Astrocyte of the spinal cord (primary cell): ENCODE data around the gene GK.

Experiments
- DNase-seq: peaks from one replicate; pipeline ENCODE4 v3.0.0; 2011; ENCODE audit warnings: low read depth, low spot score
- H3K4me3 ChIP-seq: 2 replicates; pipeline ENCODE4 v1.5.1; 2011; ENCODE audit warnings: low read depth, mild to moderate bottlenecking, low read length, moderate library complexity
- in situ Hi-C: cut with HindIII; loops from 2 replicates; pipeline ENCODE4 v1.10.0; 2017; ENCODE audit warnings: low sequenced_read_pairs
- TF ChIP-seq, protein P1 (sequence below): IDR thresholded peaks from 2 replicates; pipeline ENCODE4 v1.5.1; 2012; ENCODE audit warnings: low read depth, mild to moderate bottlenecking, low read length, inconsistent platforms

Gene GK

DNA sequence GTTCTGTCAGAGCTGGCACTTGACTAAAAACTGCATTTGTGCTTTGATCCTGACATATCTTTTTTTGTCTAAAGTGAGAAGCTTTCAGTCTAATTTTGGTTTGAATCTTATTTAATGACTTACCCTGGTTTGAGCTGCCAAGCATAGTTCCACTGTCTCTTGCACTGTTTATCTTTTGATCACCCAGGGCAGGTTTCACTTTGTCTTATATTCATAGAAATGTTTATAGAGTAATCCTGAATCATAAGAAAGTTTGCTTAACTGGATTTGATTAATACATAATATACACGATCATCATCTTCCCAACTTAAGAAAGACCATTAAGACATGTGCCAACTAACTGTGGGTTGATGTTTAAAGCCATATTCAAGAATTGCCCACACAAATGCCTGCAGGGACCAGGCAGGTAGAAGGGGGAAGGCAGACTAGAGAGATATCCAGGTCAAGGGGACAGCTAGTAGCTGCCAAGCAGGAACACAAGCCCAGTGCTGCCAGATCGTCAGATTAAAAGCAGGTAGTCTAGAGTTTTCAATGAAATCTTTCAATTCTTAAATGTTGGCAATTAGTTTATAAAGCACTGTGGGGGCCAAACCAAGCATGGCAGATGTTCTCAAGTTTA is 1.9 kb downstream of the GK start:
- in situ Hi-C loops = no loop called here
- no peak overlapping the region for H3K4me3 ChIP-seq
- DNase-seq = no peak
- TF ChIP-seq, protein P1, sequence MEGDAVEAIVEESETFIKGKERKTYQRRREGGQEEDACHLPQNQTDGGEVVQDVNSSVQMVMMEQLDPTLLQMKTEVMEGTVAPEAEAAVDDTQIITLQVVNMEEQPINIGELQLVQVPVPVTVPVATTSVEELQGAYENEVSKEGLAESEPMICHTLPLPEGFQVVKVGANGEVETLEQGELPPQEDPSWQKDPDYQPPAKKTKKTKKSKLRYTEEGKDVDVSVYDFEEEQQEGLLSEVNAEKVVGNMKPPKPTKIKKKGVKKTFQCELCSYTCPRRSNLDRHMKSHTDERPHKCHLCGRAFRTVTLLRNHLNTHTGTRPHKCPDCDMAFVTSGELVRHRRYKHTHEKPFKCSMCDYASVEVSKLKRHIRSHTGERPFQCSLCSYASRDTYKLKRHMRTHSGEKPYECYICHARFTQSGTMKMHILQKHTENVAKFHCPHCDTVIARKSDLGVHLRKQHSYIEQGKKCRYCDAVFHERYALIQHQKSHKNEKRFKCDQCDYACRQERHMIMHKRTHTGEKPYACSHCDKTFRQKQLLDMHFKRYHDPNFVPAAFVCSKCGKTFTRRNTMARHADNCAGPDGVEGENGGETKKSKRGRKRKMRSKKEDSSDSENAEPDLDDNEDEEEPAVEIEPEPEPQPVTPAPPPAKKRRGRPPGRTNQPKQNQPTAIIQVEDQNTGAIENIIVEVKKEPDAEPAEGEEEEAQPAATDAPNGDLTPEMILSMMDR = no peak

DNA sequence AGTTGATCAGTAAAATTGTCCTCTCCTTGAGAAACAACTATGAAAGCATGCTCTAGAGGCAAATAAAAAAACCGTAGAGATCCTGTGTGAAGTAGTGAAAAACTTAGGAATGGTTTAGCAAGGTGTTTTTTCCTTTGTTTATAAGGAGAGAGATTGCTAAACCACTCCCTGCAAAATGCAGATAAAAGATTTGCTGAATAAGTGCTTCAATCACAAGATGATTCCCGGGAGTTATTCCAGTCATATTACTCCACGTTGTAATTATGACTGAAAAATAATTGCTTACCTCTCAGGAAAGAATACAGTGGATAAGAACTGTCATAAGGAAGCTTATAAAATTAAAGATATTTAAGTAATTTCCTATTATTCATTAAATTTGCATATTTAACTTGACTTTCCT is 2.8 kb downstream of the GK start:
- no peak overlapping the region for H3K4me3 ChIP-seq
- TF ChIP-seq, protein P1 = no peak
- DNase-seq = no peak
- in situ Hi-C loops = no loop called here

DNA sequence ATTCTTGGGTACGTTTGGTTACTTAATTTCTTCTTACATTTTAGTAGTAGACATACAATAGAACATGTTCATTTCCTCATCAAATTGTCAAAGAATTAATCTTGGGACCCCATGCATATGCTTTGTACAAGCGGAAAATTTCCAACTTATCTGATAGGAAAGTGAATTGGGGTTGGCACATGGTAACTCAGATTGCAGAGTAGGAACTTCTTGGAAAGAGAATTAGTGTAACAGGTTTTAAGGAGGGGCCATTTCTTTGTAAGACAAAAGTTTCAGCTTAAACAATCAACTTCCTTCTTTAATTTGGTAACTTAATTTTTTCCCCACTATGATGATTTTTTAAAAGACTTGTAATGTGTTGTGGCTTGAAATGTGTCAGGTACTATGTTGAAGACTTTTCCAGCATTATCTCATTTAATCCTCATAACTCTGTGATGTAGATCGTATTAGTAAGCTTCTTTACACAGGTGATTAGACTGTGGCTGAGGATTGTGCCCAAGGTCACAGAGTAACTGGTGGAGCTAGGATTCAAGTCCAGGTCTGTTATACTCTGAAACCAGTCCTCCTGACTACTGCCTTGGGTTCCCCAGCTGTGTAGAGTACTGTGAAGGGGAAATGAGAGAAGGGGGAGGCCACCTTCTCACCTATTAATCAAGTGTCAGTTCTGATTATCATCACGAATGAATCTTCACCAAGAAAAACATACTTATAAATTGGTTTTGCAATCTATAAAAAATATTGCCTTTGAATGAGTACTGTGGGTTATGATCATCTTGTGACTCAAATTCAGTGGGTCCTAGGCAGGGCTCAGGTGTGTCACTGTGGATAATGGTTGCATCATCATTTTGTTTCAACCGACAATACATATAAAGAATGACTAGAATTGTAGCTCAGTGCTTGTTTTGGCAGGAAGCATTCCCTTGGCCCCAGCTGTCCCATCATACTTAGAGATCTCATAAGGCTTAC is 4.3 kb downstream of the GK start:
- in situ Hi-C loops = no loop called here
- H3K4me3 ChIP-seq = no peak overlapping the region
- DNase-seq = peak; percentile 14
- TF ChIP-seq, protein P1 = no peak

DNA sequence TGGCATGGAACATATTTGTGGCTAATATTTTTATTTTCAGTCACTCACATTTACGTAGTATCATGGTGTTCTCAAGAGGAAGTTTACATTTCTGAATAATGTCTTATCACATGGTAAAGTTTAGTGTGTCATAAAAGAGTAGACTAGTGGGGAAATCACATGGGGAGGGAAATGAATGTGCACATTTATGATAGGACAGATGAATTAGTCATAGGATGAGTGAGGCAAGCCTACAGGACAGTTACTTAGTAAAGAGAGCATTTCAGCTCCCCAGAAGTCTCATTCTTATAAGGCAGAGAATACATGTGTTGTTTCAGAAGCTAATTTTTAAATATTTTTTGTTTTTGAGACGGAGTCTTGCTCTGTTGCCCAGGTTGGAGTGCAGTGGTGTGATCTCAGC is 6.2 kb downstream of the GK start:
- no peak overlapping the region for H3K4me3 ChIP-seq
- peak; percentile 64 for DNase-seq
- TF ChIP-seq, protein P1 = no peak
- in situ Hi-C loops = no loop called here

DNA sequence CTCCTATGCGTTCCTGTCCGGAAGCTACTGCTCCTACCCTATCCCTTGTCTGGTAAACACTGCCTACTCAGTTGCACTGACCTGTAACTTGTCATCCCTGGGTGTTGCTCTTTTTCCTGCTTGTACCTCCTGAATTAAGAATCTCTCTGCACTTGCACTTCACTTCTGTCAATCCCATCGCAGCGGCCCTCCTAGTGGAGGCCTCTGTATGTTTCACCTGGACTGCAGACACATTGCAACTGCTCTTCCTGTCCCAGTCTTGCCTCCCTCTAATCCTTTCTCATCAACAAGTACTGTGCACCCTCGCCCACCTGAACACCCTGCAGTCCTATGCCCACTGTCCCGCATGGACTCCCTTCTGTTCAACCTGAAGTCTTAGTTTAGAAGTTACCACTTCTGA is 8.0 kb downstream of the GK start:
- TF ChIP-seq, protein P1 = no peak
- in situ Hi-C loops = no loop called here
- H3K4me3 ChIP-seq = no peak overlapping the region
- DNase-seq = no peak

DNA sequence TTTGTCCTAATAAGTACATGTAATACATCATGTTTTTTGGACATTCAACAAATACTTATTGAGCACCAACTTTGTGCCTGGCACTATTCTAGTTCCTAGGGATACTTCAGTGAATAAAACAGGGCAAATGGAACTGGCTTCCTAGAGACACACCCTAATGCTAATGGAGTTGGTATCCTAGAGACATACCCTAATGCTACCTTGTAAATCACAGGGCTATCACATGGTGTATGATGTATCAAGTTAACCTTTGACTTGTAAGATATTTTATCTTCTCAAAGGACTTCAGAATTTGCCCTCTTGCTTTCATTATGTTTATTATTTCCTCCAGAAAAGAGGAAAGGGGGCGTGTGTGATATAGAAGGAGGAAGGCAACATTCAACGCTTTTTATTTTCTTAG is 10.1 kb downstream of the GK start:
- TF ChIP-seq, protein P1 = no peak
- in situ Hi-C loops = no loop called here
- no peak for DNase-seq
- H3K4me3 ChIP-seq = no peak overlapping the region
